Ishikawa (cell line): Measurements from ENCODE around the gene ARL5B.

ENCODE experiments used
- CEBPB ChIP-seq: IDR thresholded peaks from 2 replicates; pipeline ENCODE4 v1.6.1; 2012
- EGR1 ChIP-seq: IDR thresholded peaks from 2 replicates; pipeline ENCODE4 v1.6.1; 2012
- EP300 ChIP-seq: IDR thresholded peaks from 2 replicates; pipeline ENCODE4 v1.6.1; 2012; ENCODE audit warnings: borderline replicate concordance
- FOXM1 ChIP-seq: IDR thresholded peaks from 2 replicates; pipeline ENCODE4 v1.6.1; 2012; ENCODE audit warnings: low read depth, borderline replicate concordance
- NFIC ChIP-seq: IDR thresholded peaks from 2 replicates; pipeline ENCODE4 v1.6.1; 2012
- RAD21 ChIP-seq: IDR thresholded peaks from 2 replicates; pipeline ENCODE4 v1.6.1; 2012; ENCODE audit warnings: low read depth
- TEAD4 ChIP-seq: IDR thresholded peaks from 2 replicates; pipeline ENCODE4 v1.6.1; 2012
- YY1 ChIP-seq: IDR thresholded peaks from 2 replicates; pipeline ENCODE4 v1.6.1; 2012; ENCODE audit warnings: low read depth
- ZBTB7A ChIP-seq: IDR thresholded peaks from 2 replicates; pipeline ENCODE4 v1.6.1; 2012; ENCODE audit warnings: low read depth
- TF ChIP-seq, protein P1 (sequence below): IDR thresholded peaks from 2 replicates; pipeline ENCODE4 v1.6.1; 2012; ENCODE audit warnings: low read depth, mild to moderate bottlenecking
- TF ChIP-seq, protein P2 (sequence below): IDR thresholded peaks from 2 replicates; pipeline ENCODE4 v1.6.1; 2012

DNA sequence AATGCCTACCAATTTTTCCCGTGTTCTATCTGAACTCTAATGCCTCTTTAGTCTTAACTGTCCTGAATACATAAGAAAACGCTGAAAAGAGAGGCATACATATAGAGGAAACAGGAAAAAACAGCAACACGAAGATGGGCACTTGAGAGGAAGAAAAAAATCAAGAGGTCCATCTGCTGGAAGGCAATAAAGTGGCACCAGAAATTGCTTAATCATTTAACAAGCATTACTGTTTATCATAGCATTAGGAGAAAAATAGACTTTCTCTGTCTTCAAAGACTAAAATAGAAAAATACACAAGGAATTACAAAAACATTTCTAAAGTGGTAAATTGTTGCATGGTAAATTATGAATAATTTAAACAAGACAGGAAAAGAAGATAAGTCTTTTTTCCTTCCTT lies 42.9 kb upstream of the ARL5B start:
- TF ChIP-seq, protein P1, sequence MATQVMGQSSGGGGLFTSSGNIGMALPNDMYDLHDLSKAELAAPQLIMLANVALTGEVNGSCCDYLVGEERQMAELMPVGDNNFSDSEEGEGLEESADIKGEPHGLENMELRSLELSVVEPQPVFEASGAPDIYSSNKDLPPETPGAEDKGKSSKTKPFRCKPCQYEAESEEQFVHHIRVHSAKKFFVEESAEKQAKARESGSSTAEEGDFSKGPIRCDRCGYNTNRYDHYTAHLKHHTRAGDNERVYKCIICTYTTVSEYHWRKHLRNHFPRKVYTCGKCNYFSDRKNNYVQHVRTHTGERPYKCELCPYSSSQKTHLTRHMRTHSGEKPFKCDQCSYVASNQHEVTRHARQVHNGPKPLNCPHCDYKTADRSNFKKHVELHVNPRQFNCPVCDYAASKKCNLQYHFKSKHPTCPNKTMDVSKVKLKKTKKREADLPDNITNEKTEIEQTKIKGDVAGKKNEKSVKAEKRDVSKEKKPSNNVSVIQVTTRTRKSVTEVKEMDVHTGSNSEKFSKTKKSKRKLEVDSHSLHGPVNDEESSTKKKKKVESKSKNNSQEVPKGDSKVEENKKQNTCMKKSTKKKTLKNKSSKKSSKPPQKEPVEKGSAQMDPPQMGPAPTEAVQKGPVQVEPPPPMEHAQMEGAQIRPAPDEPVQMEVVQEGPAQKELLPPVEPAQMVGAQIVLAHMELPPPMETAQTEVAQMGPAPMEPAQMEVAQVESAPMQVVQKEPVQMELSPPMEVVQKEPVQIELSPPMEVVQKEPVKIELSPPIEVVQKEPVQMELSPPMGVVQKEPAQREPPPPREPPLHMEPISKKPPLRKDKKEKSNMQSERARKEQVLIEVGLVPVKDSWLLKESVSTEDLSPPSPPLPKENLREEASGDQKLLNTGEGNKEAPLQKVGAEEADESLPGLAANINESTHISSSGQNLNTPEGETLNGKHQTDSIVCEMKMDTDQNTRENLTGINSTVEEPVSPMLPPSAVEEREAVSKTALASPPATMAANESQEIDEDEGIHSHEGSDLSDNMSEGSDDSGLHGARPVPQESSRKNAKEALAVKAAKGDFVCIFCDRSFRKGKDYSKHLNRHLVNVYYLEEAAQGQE: no peak
- TF ChIP-seq, protein P2, sequence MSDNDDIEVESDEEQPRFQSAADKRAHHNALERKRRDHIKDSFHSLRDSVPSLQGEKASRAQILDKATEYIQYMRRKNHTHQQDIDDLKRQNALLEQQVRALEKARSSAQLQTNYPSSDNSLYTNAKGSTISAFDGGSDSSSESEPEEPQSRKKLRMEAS: no peak
- TF ChIP-seq YY1 (no peak), RAD21 (no peak), EGR1 (no peak), ZBTB7A (no peak), TEAD4 (no peak), NFIC (no peak), CEBPB (no peak), FOXM1 (no peak), EP300 (no peak)
